Fibroblast of lung (primary cell): ENCODE results near the gene DSCAML1. TPM values are rescaled to one million over a fixed set of nuclear protein-coding genes. Genes with fewer than 3 reads are reported as not detected.

Experiments
- DNase-seq, 2 donors: peaks; one replicate each; pipeline versions ENCODE4 v3.0.0 to v3.0.0-alpha.2; 2010; ENCODE audit warnings: low read depth in 2 of 2
- H2AFZ ChIP-seq: 2 replicates; pipeline ENCODE4 v1.5.1; 2012; ENCODE audit warnings: low read length, control low read depth, inconsistent platforms
- H3K27ac ChIP-seq: 2 replicates; pipeline ENCODE4 v1.5.1; 2011; ENCODE audit warnings: low read length, control low read depth; ENCODE audit not compliant: insufficient read depth
- H3K27me3 ChIP-seq: 2 replicates; pipeline ENCODE4 v1.5.1; 2011; ENCODE audit warnings: mild to moderate bottlenecking, low read length; ENCODE audit not compliant: control insufficient read depth, insufficient read depth
- H3K36me3 ChIP-seq: 2 replicates; pipeline ENCODE4 v1.5.1; 2011; ENCODE audit warnings: low read length; ENCODE audit not compliant: control insufficient read depth, insufficient read depth
- H3K4me1 ChIP-seq: 2 replicates; pipeline ENCODE4 v1.5.1; 2011; ENCODE audit warnings: low read length; ENCODE audit not compliant: control insufficient read depth, insufficient read depth; ENCODE audit errors: extremely low read depth
- H3K4me2 ChIP-seq: 2 replicates; pipeline ENCODE4 v1.5.1; 2011; ENCODE audit warnings: low read length, control low read depth; ENCODE audit not compliant: insufficient read depth; ENCODE audit errors: extremely low read depth
- H3K4me3 ChIP-seq, 4 experiments: fragments of 200-600 bp in 1 of 4; sonication (generic) in 1 of 4; replicated peaks in 1 of 4; 2 replicates each; pipeline ENCODE4 v1.5.1; 2011 to 2016; ENCODE audit warnings: low read length in 4 of 4, low read depth in 3 of 4, mild to moderate bottlenecking in 3 of 4, control low read depth in 2 of 4, inconsistent platforms in 1 of 4, mixed read lengths in 1 of 4; ENCODE audit not compliant: insufficient read depth in 1 of 4; ENCODE audit errors: control extremely low read depth in 1 of 4
- H3K79me2 ChIP-seq: 2 replicates; pipeline ENCODE4 v1.5.1; 2012; ENCODE audit warnings: mild to moderate bottlenecking, low read length, inconsistent platforms; ENCODE audit not compliant: control insufficient read depth, insufficient read depth
- H3K9ac ChIP-seq: 2 replicates; pipeline ENCODE4 v1.5.1; 2011; ENCODE audit warnings: mild to moderate bottlenecking, low read length, control low read depth; ENCODE audit not compliant: insufficient read depth
- H3K9me3 ChIP-seq: 2 replicates; pipeline ENCODE4 v1.5.1; 2012; ENCODE audit warnings: low read depth, low read length; ENCODE audit not compliant: control insufficient read depth, insufficient read depth
- H4K20me1 ChIP-seq: 2 replicates; pipeline ENCODE4 v1.5.1; 2011; ENCODE audit warnings: low read length; ENCODE audit not compliant: control insufficient read depth, insufficient read depth; ENCODE audit errors: extremely low read depth
- EZH2 ChIP-seq: IDR thresholded peaks from 2 replicates; pipeline ENCODE4 v1.5.1; 2012; ENCODE audit warnings: low read length, control low read depth, mild to moderate bottlenecking; ENCODE audit errors: missing control alignments
- polyA plus RNA-seq, 2 donors: library from polyadenylated mRNA; depleted of rRNA in 1 of 2; stranded (reverse) in 1 of 2; unstranded in 1 of 2; fragments of >200 nt; gene quantifications; 2 replicates each; pipeline ENCODE4 v1.2.1, GENCODE V29; 2011 to 2012; ENCODE audit warnings: missing spikeins in 1 of 2
- total RNA-seq: library from RNA; depleted of rRNA; stranded (reverse); fragments of >200 nt; gene quantifications from 2 replicates; pipeline ENCODE4 v1.2.1, GENCODE V29; 2014
- TF ChIP-seq, protein P1 (sequence below), 2 donors: IDR thresholded peaks in 1 of 2; conservative IDR thresholded peaks in 1 of 2; 1 replicate in 1 of 2; 2 replicates in 1 of 2; pipeline ENCODE4 v1.5.1; 2011 to 2012; ENCODE audit warnings: low read length in 2 of 2, control low read depth in 1 of 2, inconsistent platforms in 1 of 2, low read depth in 1 of 2, mild to moderate bottlenecking in 1 of 2

DSCAML1 gene
- total and polyA plus RNA-seq, 2 donors (not counting 1 experiment from before 2014, with no cell fraction given), result not detected

DNA sequence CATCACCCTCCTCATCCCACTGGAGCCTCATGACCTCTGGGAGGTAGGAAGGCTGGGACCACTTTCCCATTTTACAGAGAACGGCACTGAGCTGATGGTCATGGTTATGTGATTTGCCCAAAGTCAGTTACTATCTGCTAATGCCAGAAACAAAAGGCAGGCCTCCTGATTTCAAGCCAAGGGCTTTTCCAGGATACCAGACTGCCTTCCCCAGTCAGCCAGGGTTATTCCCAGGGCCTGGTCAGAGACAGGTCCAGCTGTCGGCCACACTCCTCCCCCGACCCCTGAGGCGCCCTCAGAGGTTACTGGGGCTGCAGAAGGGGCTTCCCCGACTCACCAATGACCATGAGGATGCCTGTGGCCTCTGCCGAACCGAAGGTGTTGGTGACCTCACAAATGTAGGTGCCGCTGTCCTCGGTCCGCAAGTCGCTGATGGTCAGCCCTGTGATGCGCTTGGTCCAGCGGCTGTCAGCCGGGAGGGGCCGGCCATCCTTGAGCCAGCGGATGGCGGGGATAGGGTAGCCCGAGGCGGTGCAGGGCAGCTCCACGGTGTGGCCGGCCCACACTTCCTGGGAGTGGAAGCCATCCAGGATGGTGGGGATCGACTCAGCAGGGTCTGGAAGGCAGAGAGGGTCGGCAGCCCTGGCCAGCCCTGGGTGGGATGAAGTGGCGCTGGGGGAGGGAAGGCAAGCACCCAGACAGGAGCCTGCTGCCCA is 272.4 kb downstream of the DSCAML1 start:
- no peaks in the 10 kb centered on the region for H3K79me2 ChIP-seq

DNA sequence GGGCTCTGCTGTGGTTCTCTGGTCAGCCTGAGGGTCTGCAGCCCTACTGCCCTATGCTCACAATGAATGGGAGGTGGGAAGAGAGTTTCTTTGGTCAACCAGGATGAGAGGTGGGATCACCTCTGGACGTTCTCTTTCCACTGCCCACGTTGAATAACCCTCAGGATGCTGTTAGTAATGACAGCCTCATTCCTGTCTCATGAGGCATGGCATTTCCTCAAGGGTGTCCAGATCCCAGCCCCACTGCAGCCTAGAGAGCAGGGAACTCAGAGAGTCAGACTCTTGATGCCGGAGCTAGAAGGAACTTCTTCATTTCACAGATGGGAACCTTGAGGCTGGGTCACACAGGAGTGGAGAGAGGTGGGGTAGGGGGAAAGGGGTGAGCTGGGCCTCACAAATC is 273.3 kb downstream of the DSCAML1 start:
- Histone ChIP-seq H3K4me2 (no peak overlapping the region), H3K4me1 (no peaks in the 10 kb centered on the region), H4K20me1 (no peaks in the 10 kb centered on the region), H3K9ac (no peak overlapping the region), H3K9me3 (no peaks in the 10 kb centered on the region), H3K79me2 (no peaks in the 10 kb centered on the region), H3K27me3 (no peaks in the 10 kb centered on the region), H2AFZ (no peak overlapping the region), H3K36me3 (no peaks in the 10 kb centered on the region), H3K27ac (no peak overlapping the region), H3K4me3 (no peak overlapping the region)
- no peak for TF ChIP-seq EZH2
- TF ChIP-seq, protein P1, sequence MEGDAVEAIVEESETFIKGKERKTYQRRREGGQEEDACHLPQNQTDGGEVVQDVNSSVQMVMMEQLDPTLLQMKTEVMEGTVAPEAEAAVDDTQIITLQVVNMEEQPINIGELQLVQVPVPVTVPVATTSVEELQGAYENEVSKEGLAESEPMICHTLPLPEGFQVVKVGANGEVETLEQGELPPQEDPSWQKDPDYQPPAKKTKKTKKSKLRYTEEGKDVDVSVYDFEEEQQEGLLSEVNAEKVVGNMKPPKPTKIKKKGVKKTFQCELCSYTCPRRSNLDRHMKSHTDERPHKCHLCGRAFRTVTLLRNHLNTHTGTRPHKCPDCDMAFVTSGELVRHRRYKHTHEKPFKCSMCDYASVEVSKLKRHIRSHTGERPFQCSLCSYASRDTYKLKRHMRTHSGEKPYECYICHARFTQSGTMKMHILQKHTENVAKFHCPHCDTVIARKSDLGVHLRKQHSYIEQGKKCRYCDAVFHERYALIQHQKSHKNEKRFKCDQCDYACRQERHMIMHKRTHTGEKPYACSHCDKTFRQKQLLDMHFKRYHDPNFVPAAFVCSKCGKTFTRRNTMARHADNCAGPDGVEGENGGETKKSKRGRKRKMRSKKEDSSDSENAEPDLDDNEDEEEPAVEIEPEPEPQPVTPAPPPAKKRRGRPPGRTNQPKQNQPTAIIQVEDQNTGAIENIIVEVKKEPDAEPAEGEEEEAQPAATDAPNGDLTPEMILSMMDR (conservative IDR thresholded peaks at IDR 0.05 in 1 of 2, IDR thresholded peaks at IDR 0.05 in 1 of 2; ENCODE audit: low read depth in 1 of 2, low read length in 2 of 2), result no peak
- DNase-seq, result peak in 1 of 2 donors; percentile 54

More for the DNA sequence above, 272.4 kb downstream of the DSCAML1 start:
- Histone ChIP-seq H3K4me3 (no peak overlapping the region), H3K27me3 (no peaks in the 10 kb centered on the region), H3K9ac (no peak overlapping the region), H3K4me1 (no peaks in the 10 kb centered on the region), H3K9me3 (no peaks in the 10 kb centered on the region), H3K36me3 (no peaks in the 10 kb centered on the region), H3K4me2 (no peak overlapping the region), H3K27ac (no peak overlapping the region), H4K20me1 (no peaks in the 10 kb centered on the region), H2AFZ (no peak overlapping the region)
- no peak for DNase-seq
- TF ChIP-seq, protein P1 (conservative IDR thresholded peaks at IDR 0.05 in 1 of 2, IDR thresholded peaks at IDR 0.05 in 1 of 2; ENCODE audit: low read depth in 1 of 2, low read length in 2 of 2), result no peak
- no peak for TF ChIP-seq EZH2

DNA sequence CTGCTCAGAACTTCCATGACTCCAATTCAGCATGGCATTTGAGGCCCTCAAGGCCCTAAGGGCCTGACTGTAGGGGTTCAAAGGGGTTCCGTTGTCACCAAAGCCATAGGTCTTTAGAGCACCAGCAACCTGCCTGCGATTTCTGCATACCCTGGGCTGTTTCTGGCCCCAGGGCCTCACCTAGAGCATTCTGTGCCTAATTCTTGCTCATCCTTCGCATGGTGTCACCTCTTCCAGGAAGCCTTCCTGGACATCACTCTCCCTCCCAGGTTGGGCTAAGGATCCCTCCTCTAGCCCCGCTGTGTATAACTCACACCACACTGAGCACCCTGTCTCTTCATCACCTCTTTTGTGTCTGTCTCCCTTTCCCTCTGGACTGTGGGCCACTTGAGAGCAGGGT is 275.0 kb downstream of the DSCAML1 start:
- Histone ChIP-seq H3K9me3 (no peaks in the 10 kb centered on the region), H2AFZ (no peak overlapping the region), H3K9ac (no peak overlapping the region), H3K36me3 (no peaks in the 10 kb centered on the region), H3K4me3 (no peak overlapping the region), H4K20me1 (no peaks in the 10 kb centered on the region), H3K79me2 (no peaks in the 10 kb centered on the region), H3K4me2 (no peak overlapping the region), H3K27ac (no peak overlapping the region), H3K27me3 (no peaks in the 10 kb centered on the region), H3K4me1 (no peaks in the 10 kb centered on the region)
- TF ChIP-seq, protein P1 (conservative IDR thresholded peaks at IDR 0.05 in 1 of 2, IDR thresholded peaks at IDR 0.05 in 1 of 2; ENCODE audit: low read depth in 1 of 2, low read length in 2 of 2), result no peak
- no peak for TF ChIP-seq EZH2
- DNase-seq, result no peak
